ENCODE data around the gene GREB1.

GREB1 gene

GRCh38 chr2:11667194-11667593, 133.3 kb downstream of the GREB1 start:
- no peak for DNase-seq (ENCODE audit: low read depth)

- no peak for DNase-seq (ENCODE audit: low read depth)
These were observed 134.2 kb downstream of the GREB1 start for GRCh38 chr2:11667866-11668637.

- peak; percentile 54 for DNase-seq (ENCODE audit: low read depth)
These were observed 135.8 kb downstream of the GREB1 start, which contains the start of gene NTSR2 for GRCh38 chr2:11669454-11670291. Gene NTSR2 (minus strand): TSS chr2:11670195. CDS start chr2:11670129, 66 bp downstream.

GRCh38 chr2:11672407-11672806, 138.6 kb downstream of the GREB1 start:
- no peak for DNase-seq (ENCODE audit: low read depth)

- DNase-seq (ENCODE audit: low read depth), result no peak
These were observed 141.1 kb downstream of the GREB1 start for GRCh38 chr2:11674983-11675382.

- DNase-seq (ENCODE audit: low read depth), result no peak
These were observed 141.7 kb downstream of the GREB1 start for GRCh38 chr2:11675423-11676112.

GRCh38 chr2:11676640-11677039, 142.8 kb downstream of the GREB1 start:
- DNase-seq (ENCODE audit: low read depth), result no peak

- DNase-seq (ENCODE audit: low read depth), result no peak
These were observed 143.6 kb downstream of the GREB1 start for GRCh38 chr2:11677136-11678055.

- no peak for DNase-seq (ENCODE audit: low read depth)
These were observed 144.6 kb downstream of the GREB1 start for GRCh38 chr2:11678306-11678960.

- no peak for DNase-seq (ENCODE audit: low read depth)
These were observed 145.2 kb downstream of the GREB1 start for GRCh38 chr2:11679016-11679415.

- no peak for DNase-seq (ENCODE audit: low read depth)
These were observed 145.8 kb downstream of the GREB1 start for GRCh38 chr2:11679486-11680181.

- peak; percentile 45 for DNase-seq (ENCODE audit: low read depth)
These were observed 146.5 kb downstream of the GREB1 start for GRCh38 chr2:11680182-11680900.

GRCh38 chr2:11680901-11681721, 147.3 kb downstream of the GREB1 start:
- no peak for DNase-seq (ENCODE audit: low read depth)

- no peak for DNase-seq (ENCODE audit: low read depth)
These were observed 148.1 kb downstream of the GREB1 start for GRCh38 chr2:11681722-11682589.

GRCh38 chr2:11682590-11682915, 148.7 kb downstream of the GREB1 start:
- DNase-seq (ENCODE audit: low read depth), result no peak

GRCh38 chr2:11683476-11683875, 149.6 kb downstream of the GREB1 start:
- DNase-seq (ENCODE audit: low read depth), result no peak

- DNase-seq (ENCODE audit: low read depth), result no peak
These were observed 150.1 kb downstream of the GREB1 start for GRCh38 chr2:11683966-11684365.

All from amniotic epithelial cell (primary cell).